ENCODE results near the gene MAN2C1. TPM values are rescaled to one million over a fixed set of nuclear protein-coding genes. Genes with fewer than 3 reads are reported as not detected.

MAN2C1 gene
- total RNA-seq, 1 donor from 2014 or later = 109 TPM

DNA sequence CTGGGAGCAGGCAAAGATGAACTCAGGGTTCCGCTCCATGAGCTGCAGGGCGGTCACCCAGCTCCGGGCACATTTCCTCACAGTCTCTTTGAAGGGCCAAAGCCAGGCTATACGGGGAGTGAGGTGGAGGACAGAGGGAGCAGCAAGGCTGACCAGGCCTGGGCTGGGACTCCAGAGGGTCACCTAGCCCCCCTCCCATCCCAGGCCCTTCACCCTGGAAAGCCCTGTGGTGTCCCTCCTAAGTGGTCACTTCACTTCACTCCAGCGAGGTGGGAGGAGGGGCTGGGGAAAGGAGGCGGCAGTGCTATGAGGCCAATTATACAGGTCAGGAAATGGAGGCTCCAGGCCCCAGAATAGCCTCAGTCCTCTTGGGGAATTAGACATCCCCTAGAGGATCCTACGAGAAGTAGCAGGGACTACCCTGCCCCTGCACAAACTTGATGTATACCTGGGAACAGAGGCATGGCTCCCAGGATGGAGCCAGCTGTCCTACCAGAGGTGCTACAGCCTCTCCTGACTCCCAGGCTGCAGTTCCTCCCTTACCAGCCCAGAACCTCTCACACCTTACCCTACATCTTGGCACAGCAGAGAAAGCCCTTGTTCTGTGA is 5.7 kb downstream of the MAN2C1 start:
- H3K36me3 ChIP-seq (ENCODE audit: control insufficient read depth, insufficient read depth, low read length) = peaks cover 6% of the 10 kb centered on the region

DNA sequence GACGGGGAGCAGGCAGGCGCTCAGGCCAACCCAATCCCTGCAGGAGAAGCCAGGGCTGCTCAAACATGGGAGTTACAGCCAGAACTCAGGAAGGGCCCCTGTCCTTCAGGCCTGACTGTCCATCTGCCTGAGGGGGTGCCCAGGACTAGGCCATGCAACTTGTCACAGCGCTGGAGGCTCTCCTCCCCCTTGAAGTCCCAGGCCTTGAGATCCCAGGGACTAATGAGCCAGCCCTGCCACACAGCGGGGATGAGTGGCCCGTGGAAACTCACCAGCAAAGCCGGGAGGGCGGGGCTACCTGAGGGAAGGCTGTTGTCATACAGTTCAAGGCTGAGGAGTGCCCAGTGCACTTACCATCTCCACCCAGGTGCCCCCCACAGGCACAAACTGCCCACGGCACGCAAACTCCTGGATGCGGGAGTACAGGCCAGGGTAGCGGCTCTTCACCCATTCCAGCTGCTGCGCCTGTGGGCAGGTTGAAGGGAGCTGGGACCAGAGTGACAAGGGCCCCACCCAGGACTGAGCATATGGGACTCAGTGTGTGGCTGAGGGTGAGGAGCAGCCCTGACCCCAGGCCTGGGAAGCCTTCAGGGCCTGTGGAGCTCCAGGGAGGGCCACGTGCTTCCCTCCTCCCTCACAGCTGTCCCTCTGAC is 6.3 kb downstream of the MAN2C1 start:
- DNase-seq (ENCODE audit: low read depth) = no peak
- Histone ChIP-seq H3K4me3 (ENCODE audit: low read depth, low read length) (no peak overlapping the region), H3K27me3 (ENCODE audit: control insufficient read depth, insufficient read depth, low read length) (no peaks in the 10 kb centered on the region), H3K36me3 (ENCODE audit: control insufficient read depth, insufficient read depth, low read length) (peaks cover 6% of the 10 kb centered on the region)
- TF ChIP-seq, protein P1, sequence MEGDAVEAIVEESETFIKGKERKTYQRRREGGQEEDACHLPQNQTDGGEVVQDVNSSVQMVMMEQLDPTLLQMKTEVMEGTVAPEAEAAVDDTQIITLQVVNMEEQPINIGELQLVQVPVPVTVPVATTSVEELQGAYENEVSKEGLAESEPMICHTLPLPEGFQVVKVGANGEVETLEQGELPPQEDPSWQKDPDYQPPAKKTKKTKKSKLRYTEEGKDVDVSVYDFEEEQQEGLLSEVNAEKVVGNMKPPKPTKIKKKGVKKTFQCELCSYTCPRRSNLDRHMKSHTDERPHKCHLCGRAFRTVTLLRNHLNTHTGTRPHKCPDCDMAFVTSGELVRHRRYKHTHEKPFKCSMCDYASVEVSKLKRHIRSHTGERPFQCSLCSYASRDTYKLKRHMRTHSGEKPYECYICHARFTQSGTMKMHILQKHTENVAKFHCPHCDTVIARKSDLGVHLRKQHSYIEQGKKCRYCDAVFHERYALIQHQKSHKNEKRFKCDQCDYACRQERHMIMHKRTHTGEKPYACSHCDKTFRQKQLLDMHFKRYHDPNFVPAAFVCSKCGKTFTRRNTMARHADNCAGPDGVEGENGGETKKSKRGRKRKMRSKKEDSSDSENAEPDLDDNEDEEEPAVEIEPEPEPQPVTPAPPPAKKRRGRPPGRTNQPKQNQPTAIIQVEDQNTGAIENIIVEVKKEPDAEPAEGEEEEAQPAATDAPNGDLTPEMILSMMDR (IDR thresholded peaks at IDR 0.05; ENCODE audit: insufficient read depth, low read length, poor library complexity, severe bottlenecking) = no peak

More for the DNA sequence above, 5.7 kb downstream of the MAN2C1 start:
- Histone ChIP-seq H3K4me3 (ENCODE audit: low read depth, low read length) (no peak overlapping the region), H3K27me3 (ENCODE audit: control insufficient read depth, insufficient read depth, low read length) (no peaks in the 10 kb centered on the region)
- TF ChIP-seq, protein P1 (IDR thresholded peaks at IDR 0.05; ENCODE audit: insufficient read depth, low read length, poor library complexity, severe bottlenecking) = no peak
- no peak for DNase-seq (ENCODE audit: low read depth)

DNA sequence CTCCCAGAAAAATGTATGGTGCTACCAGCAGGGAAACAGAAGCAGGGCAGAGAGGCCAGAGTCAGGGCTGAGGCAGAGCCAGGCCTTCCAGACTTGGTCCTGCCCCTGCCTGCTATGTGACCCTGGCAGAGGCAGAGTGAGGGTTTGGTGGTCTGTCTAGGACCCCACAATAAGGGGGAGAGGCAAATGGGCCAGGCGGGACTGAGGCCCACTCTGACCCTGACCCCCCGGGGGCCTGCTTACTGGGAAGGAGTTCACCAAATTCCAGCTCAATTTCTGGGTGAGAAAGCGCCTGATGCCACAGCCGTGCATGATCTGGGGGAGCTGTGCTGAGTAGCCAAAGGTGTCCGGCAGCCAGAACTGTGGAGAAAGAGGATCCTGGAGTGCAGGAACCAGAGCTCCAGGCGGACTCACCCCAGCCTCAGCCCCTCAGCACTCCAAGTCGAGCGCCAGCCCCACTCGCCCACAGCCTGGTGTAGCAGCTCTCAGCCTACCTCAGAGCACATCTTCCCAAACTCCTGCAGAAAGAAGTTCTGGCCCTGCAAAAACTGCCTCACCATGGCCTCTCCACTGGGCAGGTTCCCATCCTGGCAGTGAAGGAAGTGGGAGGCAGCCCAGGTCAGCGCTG is 6.9 kb downstream of the MAN2C1 start:
- Histone ChIP-seq H3K27me3 (ENCODE audit: control insufficient read depth, insufficient read depth, low read length) (no peaks in the 10 kb centered on the region), H3K36me3 (ENCODE audit: control insufficient read depth, insufficient read depth, low read length) (peaks cover 6% of the 10 kb centered on the region), H3K4me3 (ENCODE audit: low read depth, low read length) (no peak overlapping the region)
- TF ChIP-seq, protein P1 (IDR thresholded peaks at IDR 0.05; ENCODE audit: insufficient read depth, low read length, poor library complexity, severe bottlenecking) = no peak
- no peak for DNase-seq (ENCODE audit: low read depth)

DNA sequence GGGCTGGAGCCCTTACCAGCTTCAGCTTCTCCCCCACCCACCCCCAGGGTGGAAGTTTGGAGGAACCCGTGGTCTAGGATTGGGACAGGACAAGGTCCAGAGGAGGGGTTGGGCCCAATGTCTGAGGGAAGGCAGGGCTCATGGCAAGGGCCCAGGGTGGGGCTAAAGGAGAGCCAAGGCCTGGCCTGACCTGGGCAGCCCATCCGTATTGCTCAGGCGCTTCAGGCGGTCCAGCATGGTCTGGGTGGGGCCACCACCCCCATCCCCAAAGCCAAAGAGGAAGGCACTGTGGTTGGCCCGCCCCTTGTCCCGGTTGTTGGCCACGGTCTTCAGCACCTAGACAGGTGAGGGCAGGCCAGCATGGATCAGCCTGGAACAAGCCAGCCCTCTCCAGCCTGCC is 7.6 kb downstream of the MAN2C1 start:
- TF ChIP-seq, protein P1 (IDR thresholded peaks at IDR 0.05; ENCODE audit: insufficient read depth, low read length, poor library complexity, severe bottlenecking) = no peak
- DNase-seq (ENCODE audit: low read depth) = no peak
- Histone ChIP-seq H3K4me3 (ENCODE audit: low read depth, low read length) (no peak overlapping the region), H3K27me3 (ENCODE audit: control insufficient read depth, insufficient read depth, low read length) (no peaks in the 10 kb centered on the region), H3K36me3 (ENCODE audit: control insufficient read depth, insufficient read depth, low read length) (peaks cover 7% of the 10 kb centered on the region)

DNA sequence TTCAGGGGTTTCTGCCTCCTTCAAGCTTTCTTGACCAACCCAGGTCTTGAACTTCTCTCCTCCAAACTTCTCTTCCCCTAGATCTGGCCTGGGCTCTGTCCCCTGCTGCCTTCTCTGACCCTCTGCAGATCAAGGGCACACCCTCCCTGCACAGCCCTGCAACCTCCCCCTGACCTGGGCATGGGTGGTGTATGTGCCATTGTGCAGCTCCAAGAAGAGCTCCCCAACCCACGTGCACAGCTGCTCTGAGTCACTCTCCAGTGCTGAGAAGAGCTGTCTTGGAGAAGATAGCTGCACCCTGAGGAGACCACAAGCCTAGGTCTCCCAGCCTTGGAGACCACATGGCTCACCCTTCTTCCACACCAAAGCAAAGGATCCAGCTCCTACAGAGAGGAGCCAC is 8.0 kb downstream of the MAN2C1 start:
- Histone ChIP-seq H3K36me3 (ENCODE audit: control insufficient read depth, insufficient read depth, low read length) (peaks cover 7% of the 10 kb centered on the region), H3K27me3 (ENCODE audit: control insufficient read depth, insufficient read depth, low read length) (no peaks in the 10 kb centered on the region), H3K4me3 (ENCODE audit: low read depth, low read length) (no peak overlapping the region)
- TF ChIP-seq, protein P1 (IDR thresholded peaks at IDR 0.05; ENCODE audit: insufficient read depth, low read length, poor library complexity, severe bottlenecking) = no peak
- no peak for DNase-seq (ENCODE audit: low read depth)
